Lung microvascular endothelial cell (primary cell): Measurements from ENCODE around the gene ATP10B. TPM values are rescaled to one million over a fixed set of nuclear protein-coding genes. Genes with fewer than 3 reads are reported as not detected.

Experiments used
- DNase-seq, 2 donors: peaks; one replicate each; pipeline versions ENCODE4 v3.0.0 to v3.0.0-alpha.2; 2010; ENCODE audit warnings: low read depth in 2 of 2
- total RNA-seq: library from RNA; depleted of rRNA; stranded (reverse); fragments of >200 nt; gene quantifications from 2 replicates; pipeline ENCODE4 v1.2.1, GENCODE V29; 2014

Gene ATP10B
- total RNA-seq, 1 donor from 2014 or later, result under 0.01 TPM

DNA sequence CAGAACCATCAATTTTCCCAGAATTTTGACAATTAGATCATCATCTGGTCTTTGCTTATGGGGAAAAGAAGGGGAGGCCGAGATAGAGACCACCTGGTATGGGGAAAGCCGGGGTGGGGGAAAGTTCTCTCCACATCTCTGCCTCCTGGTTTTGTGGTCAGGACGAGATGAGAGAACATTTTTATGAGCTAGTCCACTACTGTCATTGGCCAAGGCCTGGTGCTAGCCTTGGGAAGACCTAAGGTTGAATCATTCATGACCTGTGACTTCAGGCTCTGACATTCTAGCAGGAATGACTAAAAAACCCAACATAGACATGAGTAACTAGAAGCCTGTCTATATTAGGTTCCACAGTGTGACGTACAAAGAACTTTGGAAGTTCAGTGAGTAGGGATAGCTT is 295.2 kb downstream of the ATP10B start:
- no peak for DNase-seq

DNA sequence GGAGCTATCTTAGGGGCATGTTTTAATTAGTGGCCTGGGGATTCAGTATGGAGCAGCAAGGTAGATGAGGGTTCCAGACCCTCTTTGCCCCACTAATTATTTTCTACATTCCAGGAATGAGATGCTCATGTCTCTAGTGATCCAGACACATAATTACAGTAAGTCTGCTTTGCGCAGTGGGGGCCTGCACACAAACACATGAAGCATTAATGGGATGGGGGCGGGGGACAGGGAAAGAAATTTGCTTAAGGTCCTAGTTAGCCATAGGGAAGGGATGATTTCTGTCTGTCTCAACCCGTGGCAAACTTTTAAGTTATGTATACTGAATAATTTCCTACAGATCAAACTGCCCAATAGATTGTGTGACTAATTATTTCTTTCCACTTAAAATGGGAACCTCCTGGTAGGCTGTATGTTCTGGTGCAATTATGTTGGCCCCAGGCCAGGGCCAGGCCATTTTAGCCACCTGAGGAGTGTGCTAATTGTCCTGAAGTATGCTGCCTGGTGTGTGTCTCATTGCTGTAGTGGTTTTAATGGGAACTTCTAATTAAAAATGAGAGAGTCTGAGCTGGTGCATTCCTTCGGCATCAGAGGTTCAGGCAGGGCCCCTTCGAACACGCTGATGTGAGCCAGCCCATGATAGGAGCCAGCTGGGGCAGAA is 295.9 kb downstream of the ATP10B start:
- no peak for DNase-seq

DNA sequence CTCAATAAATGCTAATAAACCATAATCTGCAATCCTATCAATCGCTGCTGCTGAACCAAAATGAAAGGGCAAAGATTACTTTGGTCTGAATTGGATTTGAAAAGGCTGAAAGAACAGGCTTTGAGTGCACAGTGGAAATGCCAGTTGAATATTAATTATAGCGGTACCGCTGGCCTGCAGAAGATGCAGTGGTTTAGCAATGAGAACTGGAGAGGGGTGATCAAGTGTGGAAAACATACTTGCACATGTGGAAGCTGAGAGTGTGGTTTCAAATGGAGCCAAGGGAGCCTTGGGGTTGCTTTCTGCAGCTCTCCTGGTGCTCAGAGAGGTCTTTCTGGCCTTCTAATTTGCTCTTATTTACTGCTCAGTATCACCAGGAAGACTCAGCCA is 296.4 kb downstream of the ATP10B start:
- DNase-seq, result no peak

DNA sequence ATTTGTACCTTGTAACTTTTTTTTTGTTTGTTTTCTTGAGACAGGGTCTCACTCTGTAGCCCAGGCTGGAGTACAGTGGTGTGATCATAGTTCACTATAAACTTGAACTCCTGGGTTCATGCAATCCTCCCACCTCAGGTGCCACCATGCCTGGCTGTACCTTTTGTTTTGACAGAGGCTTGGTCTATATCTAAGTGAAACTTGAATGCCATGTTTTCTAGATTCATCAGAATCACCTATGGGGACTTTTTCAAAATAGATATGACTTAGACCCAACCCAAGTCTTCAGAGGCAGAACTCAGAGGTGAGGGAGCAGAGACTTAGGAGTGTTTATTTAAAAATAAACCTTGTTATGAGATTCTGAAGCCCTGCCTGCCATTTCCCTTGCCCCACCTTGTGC is 301.9 kb downstream of the ATP10B start:
- no peak for DNase-seq

DNA sequence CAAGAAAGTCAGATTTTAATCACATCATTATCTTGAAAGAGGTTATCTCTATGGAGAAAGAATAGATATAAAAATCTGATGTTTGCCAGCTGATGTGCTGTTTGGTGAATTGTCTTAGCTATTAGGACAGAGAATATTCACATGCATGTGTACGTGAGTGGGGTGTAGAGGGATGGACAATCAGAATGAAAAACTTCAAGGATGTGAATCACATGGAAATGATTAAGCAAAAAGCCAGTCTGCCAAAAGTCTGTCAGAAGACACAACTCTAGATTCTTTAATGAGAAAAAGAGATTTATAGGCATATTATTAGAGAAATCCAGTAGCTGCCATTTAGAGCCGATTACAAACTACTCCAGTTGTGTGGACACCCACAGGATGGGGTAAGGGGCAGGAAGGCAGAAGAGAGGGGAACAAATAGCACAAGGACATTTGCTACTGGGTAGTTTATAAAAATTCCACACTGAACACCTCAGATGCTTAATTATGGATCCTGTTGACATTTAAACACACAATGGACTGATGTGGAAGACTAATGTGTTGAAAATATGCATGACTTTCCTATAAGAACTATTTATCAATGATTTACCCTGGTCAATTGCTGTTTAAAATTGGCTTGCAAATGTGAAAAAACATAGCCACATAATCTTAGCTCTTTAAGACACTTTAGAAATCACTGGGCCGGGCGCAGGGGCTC is 302.9 kb downstream of the ATP10B start:
- peak in 1 of 2 donors; percentile 49 for DNase-seq

DNA sequence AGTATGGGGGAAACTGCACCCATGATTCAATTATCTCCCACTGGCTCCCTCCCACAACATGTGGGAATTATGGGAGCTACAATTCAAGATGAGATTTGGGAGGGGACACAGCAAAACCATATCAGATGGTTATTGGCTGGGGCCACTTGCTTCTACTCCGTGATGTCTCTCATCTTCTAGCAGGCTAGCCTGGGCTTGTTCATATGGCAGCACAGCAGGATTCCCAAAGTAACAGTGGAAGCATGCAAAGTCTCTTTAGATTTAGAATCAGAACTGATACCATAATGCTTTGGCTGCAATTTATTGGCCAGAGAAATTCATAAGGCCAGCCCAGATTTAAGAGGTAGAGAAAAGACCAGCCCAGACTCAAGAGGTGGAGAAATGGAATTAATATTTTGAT is 304.1 kb downstream of the ATP10B start:
- no peak for DNase-seq

DNA sequence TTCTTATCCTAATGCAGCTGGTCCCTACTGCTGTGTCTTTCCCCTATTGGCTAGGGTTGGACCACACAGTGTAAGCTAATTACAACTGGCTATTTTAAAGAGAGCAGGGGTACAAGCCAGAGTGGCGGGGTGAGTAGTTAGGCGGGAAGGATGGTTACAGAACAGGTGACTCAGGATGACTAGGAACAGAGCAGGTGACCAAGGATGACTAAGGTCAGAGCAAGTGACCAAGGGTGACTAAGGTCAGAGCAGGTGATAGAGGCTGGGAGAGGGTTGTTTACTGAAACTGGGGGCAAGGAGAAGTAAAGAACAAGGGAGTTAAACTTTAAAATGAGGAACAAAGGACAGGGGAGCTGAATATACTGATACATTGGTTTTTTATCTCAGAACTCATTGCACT is 304.9 kb downstream of the ATP10B start:
- no peak for DNase-seq

DNA sequence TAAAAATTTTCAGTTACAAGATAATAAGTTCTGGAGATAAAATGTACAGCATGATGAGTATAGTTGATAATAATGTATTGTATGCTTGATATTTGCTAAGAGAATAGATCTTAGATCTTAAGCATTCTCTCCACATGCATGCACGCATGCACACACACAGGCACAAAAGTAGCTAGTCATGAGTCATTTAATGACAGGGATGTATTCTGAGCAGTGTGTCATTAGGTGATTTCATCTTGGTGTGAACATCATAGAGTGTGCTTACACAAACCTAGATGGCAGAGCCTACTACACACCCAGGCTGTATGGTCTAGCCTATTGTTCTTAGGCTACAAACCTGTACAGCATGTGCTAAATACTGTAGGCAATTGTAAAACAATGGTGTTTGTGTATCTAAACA is 306.2 kb downstream of the ATP10B start:
- no peak for DNase-seq

DNA sequence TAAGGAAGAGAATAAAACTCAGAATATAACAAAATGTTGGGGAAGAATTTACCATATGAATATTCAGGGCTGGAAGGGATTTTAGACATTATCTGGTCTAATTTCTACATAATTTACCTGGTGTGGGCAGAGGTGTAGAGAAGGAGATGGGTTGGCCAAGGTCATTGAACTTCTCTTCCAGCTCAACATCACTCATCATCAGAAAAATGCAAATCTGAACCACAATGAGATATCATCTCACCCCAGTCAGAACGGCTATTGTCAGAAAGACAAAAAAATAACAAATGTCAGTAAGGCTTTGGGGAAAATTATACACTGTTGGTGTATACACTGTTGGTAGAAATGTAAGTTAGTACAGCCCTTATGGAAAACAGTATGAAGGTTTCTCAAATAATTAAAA is 308.6 kb downstream of the ATP10B start:
- DNase-seq, result no peak

DNA sequence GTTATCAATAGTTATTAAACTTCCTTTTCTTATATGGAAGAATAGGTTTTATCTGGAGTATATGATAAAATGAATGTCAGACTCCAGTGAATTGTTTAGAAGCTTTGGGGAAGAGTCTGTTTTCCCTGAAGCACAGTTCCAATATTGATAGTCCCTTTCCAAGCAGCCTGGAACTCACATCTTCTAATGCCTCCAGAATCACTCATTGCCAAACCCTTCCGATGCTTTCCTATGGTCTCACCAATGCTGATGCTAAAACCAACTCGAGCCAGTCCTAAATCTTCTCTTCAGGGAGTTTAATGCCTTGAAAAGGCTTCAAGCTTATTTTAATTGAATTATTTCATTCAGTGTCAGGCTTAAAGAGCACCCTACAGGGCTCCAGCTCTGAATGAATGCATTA is 309.2 kb downstream of the ATP10B start:
- no peak for DNase-seq

DNA sequence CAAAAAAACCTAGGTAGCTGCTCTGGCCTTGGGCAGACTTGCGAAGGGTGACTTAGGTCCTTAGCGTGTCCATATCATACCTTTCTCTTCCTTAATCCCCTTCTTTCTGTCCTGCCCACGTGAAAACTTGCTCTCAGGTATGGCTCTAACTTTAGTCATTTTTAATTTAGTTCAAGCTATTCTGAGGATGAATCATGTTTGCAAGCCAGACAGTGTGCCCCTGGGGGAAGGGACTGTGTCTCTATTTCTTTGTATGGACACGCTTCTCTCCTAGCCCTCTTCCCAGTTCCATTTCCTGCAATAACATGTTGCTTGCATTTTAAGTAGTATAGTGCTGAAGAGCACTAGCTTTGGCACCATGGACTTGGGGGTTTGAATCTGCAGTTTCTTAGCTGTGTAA is 309.7 kb downstream of the ATP10B start:
- no peak for DNase-seq

DNA sequence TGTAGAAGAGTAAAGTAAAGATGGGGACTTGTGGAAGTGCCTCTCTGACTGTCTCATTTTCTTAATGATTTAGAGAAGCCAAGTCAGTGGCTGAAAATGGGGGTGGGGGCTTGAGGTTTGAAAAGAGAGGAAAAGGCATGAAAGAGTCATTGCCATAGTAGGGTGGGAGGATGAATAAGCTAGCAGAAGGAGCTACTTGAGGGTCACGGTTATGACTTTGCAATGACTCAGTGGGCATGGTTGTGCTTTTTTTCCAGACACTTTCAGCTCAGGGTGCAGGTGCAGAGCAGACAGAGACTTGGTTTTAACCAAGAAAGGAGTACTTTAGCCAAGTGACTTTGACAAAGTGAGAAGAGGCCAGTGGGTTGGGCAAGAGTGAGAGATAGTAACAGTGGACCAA is 312.6 kb downstream of the ATP10B start:
- DNase-seq, result no peak

DNA sequence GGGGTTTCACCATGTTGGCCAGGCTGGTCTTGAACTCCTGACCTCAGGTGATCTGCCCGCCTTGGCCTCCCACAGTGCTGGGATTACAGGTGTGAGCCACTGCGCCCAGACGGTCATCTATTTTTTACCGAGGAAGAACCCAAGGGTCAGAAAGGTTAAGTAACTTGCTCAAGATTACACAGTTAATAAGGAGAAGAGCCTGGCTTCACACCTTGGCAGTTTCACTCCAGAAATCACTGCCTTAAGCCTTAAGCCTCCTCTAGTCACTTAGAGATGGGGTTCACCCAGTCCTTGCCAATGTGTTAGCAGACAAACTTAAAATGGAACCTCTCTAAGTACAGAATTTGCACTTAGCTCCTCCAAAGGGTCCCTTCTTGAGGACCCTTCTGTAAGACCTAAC is 314.1 kb downstream of the ATP10B start:
- no peak for DNase-seq

DNA sequence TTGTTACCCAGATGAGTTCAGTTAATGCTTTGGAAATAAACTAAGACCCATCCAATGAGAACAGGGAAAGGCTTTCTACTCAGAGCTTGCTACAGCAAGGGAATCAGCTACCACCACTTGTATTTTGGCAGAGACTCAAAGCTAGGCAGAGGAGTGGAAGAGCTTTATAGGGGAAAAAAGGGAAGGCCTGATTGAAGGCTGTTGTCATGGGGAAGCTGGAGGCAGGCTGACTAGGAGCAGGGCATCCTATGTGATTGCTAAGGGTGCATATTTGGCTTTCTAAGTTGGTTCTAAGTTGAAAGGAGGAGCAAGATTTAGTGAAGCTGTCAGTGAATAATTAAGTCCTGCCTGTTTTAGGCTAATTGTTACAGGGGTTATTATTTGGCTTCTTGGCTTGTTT is 314.9 kb downstream of the ATP10B start:
- no peak for DNase-seq

DNA sequence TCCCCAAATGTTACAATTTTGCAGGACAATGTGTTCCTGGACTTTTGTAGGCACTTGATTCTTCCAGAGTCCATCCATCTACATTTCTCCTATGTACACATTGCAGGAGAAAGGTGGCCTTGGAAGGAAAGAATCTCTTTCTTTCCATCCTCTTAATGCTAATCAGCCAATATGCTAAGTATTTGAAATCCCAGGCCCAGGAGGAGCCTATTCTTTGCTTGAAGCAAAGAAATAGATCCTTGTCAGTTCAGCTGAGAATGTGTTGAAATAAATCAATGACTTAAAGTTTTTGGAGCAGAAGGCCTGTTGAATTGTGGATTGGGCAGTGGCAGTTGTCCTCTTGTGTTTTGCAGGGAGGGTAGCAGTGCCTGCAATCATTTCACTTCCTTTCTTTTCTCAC is 317.1 kb downstream of the ATP10B start:
- DNase-seq, result no peak

DNA sequence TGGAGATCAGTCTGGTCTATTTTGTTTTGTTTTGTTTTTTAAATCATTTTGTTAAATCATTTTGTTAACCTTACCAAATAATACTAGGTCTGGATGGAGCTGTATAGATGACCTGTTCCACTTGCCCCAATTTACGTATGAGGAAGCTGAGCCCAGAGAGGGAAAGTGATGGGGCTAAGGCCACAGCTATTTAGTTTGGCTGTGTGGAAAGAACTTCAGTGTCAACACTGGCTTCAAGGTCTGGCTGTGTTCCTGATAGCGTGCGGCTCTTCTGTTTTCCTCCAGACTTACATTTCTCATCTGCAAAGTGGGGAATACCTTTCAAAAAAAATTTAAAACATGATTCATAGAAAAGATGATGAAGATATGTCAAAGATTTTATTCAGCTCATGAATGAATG is 317.9 kb downstream of the ATP10B start:
- DNase-seq, result no peak

DNA sequence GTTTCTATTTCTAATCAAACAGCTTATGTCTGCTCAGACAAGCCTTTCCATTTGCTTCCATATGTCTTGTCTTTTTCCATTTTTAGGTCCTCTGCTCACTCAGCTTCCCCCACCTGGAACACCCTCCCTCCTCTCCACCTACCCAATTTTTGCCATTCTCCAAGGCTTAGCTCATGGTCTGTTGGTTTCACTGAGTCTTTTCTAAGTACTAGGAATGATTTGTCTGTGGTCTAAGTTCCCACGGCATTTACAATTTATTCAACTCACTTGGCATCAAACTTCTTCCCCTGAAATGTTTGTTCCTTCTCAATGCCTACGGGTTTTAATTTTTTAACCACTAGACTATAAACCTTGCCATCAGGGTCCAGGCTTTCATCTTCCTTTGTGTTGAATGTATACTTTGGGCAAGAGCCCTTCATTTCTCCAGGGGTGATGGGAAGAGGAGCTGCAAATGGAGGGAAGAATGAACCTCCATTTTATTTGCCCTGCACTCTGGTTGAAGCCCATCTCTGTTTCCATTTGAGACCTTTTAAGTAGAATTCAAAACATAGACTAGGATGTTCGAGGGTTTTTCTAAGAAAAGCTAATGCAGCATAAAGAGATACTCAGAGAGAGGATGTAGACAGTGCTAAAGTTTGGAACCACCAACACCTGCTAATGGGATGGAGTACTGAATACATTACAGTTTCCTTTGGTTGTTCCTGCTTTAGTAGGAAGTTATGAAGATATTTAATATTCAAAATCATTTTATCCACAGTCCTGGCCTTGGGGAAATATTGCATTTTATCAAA is 326.3 kb downstream of the ATP10B start:
- no peak for DNase-seq

DNA sequence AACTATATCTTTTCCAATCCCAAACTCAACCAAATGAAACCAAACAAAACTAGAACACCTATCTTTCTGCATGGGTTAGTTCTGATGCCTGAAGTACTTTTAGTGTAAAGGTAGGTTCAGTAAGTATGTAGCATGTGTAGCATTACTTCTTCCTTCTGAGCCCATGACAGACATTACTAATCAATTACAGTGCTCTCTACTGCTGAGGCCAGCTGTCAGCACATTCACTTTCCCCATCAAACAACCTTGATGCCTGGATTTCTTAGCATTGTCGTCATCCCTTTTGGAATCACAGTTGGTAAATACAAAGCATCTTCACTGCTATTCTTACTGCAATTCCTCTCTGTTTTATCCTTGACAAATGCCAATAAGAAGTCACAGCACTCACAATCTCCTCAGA is 327.2 kb downstream of the ATP10B start:
- no peak for DNase-seq

DNA sequence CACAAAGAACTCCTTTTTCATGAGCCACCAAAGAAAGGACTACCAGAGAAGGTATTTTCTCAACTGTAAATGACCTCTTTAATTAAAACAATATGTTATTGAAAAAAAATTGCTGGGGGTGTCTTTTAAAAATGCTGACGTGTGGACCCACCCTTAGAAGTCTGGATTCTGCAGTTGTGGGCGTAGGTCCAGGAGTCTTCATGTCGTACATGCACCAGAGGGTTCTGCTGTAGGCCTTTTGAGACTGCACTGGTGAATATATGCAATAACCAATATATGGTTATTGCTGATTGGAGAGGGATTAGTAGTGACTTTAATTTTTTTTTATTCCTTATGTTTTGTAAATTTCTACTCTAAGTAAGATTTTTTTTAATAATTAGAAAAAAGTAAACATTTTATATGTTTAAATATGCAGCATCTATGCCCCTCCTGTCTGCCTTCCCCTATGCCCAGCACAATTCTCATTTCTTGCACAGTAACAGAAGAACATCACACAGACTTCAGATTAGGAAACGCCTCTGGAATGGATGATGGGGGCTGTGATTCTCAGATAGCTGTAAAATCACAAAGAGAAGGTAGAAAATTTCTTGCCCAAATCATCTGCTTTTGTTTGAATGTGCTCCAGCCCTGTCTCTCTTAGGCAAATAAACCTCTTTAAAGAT is 328.4 kb downstream of the ATP10B start:
- no peak for DNase-seq

DNA sequence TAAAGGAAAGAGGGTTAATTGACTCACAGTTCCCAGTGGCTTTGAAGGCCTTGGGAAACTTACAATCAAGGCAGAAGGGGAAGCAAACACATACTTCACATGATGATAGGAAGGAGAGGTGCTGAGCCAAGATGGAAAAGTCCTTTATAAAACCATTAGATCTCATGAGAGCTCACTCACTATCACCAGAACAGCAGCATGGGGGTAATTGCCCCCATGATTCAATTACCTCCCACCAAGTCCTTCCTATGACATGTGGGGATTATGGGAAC is 330.7 kb downstream of the ATP10B start:
- no peak for DNase-seq

DNA sequence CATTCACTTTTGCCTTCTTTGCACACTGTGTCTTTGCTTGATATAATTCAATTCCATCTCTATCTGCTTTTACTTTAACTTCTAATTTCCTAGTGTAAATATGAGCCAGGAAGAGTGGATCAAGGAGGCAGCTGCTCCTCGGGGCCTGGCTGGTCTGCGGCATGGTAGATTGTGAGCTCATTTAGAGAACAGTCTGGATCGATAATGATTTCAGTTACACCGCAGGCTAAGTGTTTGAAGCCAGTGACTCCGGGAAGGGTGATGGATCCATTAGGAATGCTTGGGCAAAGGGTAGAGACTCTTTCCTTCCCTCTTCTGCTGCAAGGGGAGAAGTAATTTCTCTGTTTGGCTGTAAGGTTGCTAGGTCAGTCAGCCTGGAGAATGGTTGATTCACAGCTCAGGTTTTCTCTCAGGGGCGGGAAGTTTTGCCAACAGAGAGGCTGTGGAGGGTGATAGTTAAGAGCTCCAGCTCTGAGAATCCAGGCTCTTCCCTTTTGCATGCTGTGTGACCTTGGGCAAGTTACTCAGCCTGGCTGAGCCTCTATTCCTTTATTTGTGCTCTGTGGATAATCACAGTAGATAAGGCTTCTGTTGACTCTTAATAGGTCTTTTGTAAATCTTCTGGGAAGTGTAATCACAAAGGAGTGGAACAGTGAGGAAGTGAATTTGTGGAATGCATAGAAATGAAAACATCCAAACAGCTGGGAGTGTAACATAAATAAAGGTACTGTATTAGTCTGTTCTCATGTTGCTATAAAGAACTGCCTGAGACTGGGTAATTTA is 331.2 kb downstream of the ATP10B start:
- DNase-seq, result no peak
